Mucosa of descending colon (tissue), 3 donors: Measurements from ENCODE around the gene TMEM151B. TPM values are rescaled to one million over a fixed set of nuclear protein-coding genes. Genes with fewer than 3 reads are reported as not detected.
A peak's percentile ranks its signal among the peaks of the same experiment; 100 is the strongest.

ENCODE experiments used
- ATAC-seq: fragments of 200-7000 bp; cut with Tn5 transposase; one replicate; pipeline ENCODE4 v1.9.1; 2020; ENCODE audit warnings: mild to moderate bottlenecking, moderate library complexity
- DNase-seq, 3 donors: peaks; one replicate each; pipeline ENCODE4 v3.0.0-alpha.2; 2020
- H3K36me3 ChIP-seq: fragments of 200-600 bp; one replicate; pipeline ENCODE4 v1.8.0; 2021; ENCODE audit warnings: low read depth, mild to moderate bottlenecking
- H3K4me1 ChIP-seq: fragments of 200-600 bp; one replicate; pipeline ENCODE4 v1.8.0; 2021; ENCODE audit warnings: low read depth, mild to moderate bottlenecking
- H3K4me3 ChIP-seq: fragments of 200-600 bp; one replicate; pipeline ENCODE4 v1.8.0; 2021; ENCODE audit warnings: mild to moderate bottlenecking
- H3K9me3 ChIP-seq: fragments of 200-600 bp; one replicate; pipeline ENCODE4 v1.8.0; 2021; ENCODE audit warnings: mild to moderate bottlenecking
- intact Hi-C, 2 donors: fragments of 100-400 bp; cut with DNase I in 1 of 2; cut with micrococcal nuclease in 1 of 2; formaldehyde crosslinking; loops; one replicate each; pipeline versions ENCODE4 v1.11.0 to v1.11.1; 2022; cut with DNase I, micrococcal nuclease
- long read RNA-seq, 2 donors: library from polyadenylated mRNA; unstranded; transcript quantifications; one replicate each; pipeline ENCODE4 v2.0.0, GENCODE V29; 2019 to 2021
- total RNA-seq, 3 donors: library from RNA; stranded (reverse); fragmentation: NEBNext Ultra II Directional in 2 of 3; extraction: Animal tissue kit (Norgen Biotek cat#: 25700) in 2 of 3; gene quantifications; one replicate each; pipeline versions ENCODE4 v1.2.1 to v1.2.4, GENCODE V29; 2021 to 2023
- TF ChIP-seq, protein P1 (sequence below): fragments of 200-600 bp; IDR thresholded peaks from one replicate; pipeline ENCODE4 v1.8.0; 2022; ENCODE audit warnings: antibody characterized with exemption, mild to moderate bottlenecking
- donor health status: DM: no; HTN: no; CAD: no; lungs with moderate emphysema.
- donor health status: DM: no; HTN: no; CAD: no.
- donor health status: DM: no; HTN: yes; CAD: no.

Gene TMEM151B
- total RNA-seq: 1 to 10 TPM in 1 of 3 donors, under 1 TPM in 2; 0.17 to 1.4 (median 0.31) TPM
- long read RNA-seq, donor 1, partial matches to known transcripts: 0 of 1 reads
- long read RNA-seq, donor 1, other reads (novel, unspliced or antisense): 1 of 1 reads
- long read RNA-seq, donor 2: 0 reads

DNA sequence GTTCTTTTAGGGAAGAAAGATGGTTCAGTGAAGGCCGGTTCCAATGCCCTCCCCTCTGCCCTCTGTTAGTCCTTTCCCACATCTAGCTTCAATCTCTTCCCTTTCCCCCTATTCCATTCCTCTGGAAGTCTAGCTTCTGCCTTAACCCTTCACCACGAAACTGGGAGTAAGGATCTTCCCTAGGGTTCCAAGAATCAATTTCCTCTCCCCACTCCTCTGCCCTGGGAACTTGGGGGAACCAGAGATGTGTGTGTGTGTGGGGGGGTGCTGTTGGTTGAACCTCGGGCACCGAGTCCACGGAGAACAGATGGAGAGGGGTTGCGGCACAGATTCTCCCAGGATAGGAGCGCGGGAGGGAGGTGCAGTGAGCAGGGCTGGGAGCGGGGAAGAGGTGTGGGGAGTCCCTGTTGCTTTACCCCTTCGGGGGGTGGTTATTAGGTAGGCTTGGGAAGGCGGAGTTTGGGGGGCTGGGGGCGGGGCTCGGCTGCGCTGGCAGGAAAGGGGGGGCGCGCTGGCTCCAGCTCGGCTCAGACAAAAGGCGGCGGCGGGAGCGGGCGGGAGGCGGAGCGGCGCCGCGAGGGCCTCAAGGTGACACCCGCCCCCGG lies at the start of gene TMEM151B:
Gene TMEM151B (plus strand): TSS at position 530 of the 605 bp plus-strand sequence. CDS start 293 bp downstream, outside the sequence.
- Histone ChIP-seq H3K9me3 (no peaks in the 10 kb centered on the region), H3K4me3 (no peak within 1 kb of the TSS), H3K36me3 (no peaks in the 10 kb centered on the region), H3K4me1 (no peaks in the 10 kb centered on the region)
- intact Hi-C loops: loop anchor here (5.0 kb wide), 1 partner anchor 67 kb away; no protein-coding TSS in a partner anchor
- no peak for DNase-seq
- TF ChIP-seq, protein P1, sequence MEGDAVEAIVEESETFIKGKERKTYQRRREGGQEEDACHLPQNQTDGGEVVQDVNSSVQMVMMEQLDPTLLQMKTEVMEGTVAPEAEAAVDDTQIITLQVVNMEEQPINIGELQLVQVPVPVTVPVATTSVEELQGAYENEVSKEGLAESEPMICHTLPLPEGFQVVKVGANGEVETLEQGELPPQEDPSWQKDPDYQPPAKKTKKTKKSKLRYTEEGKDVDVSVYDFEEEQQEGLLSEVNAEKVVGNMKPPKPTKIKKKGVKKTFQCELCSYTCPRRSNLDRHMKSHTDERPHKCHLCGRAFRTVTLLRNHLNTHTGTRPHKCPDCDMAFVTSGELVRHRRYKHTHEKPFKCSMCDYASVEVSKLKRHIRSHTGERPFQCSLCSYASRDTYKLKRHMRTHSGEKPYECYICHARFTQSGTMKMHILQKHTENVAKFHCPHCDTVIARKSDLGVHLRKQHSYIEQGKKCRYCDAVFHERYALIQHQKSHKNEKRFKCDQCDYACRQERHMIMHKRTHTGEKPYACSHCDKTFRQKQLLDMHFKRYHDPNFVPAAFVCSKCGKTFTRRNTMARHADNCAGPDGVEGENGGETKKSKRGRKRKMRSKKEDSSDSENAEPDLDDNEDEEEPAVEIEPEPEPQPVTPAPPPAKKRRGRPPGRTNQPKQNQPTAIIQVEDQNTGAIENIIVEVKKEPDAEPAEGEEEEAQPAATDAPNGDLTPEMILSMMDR: no peak
- no peak for ATAC-seq

DNA sequence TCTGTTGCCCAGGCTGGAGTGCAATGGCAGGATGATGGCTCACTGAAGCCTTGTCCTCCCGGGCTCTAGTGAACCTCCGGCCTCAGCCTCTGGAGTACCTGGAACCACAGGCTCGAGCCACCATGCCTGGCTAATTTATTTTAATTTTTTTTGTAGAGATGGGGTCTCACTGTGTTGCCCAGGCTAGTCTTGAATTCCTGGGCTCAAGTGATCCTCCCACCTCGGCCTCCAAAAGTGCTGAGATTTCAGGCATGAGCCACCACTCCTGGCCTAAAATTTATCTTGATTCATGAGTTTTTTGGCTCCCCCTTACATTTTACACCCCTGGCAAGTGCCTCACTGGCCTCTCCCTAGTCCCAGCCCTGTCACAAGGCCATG lies 49.3 kb upstream of the TMEM151B start:
- intact Hi-C loops: no loop called here
- H3K4me1 ChIP-seq: peaks cover 36% of the 10 kb centered on the region
- no peak overlapping the region for H3K4me3 ChIP-seq
- no peaks in the 10 kb centered on the region for H3K9me3 ChIP-seq
- DNase-seq (no peak), ATAC-seq (no peak)
- TF ChIP-seq, protein P1: no peak
- no peaks in the 10 kb centered on the region for H3K36me3 ChIP-seq

DNA sequence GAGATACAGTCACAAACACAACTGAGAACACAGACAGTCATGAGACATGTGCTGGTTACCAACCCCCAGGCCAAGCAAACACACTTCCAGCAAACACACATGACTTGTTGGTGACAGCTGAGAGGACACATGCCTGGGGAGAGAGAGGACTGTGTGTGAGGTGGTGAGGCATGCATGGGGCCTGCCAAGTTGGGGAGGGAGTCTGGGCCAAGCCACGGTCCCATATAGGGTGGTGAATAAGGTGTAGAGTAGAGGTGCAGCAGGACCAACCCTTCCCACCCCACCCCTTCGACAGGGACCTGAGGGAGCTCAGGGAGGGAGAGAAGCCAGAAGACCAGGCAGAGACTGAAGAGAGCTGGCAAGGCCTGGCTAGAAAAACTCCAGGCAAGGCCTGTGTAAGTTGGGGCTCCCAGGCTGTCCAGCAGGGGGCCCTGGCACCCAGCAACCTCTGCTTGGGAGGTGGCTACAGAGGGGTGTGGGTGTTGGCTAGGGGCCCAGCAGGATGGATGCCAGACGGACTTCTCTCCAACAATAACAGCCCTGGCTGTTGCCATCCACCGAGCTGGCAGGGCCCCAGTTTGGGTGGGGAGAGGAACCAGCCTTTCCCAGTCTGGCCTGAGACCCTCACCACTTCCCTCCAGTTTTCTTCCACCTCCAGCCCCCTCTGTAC lies 48.8 kb upstream of the TMEM151B start:
- DNase-seq: peak; percentile 95 to 97 (median 96)
- TF ChIP-seq, protein P1: peak; percentile 71
- peaks cover 38% of the 10 kb centered on the region for H3K4me1 ChIP-seq
- no peaks in the 10 kb centered on the region for H3K9me3 ChIP-seq
- intact Hi-C loops: no loop called here
- no peaks in the 10 kb centered on the region for H3K36me3 ChIP-seq
- no peak overlapping the region for H3K4me3 ChIP-seq
- ATAC-seq: peak; percentile 81

DNA sequence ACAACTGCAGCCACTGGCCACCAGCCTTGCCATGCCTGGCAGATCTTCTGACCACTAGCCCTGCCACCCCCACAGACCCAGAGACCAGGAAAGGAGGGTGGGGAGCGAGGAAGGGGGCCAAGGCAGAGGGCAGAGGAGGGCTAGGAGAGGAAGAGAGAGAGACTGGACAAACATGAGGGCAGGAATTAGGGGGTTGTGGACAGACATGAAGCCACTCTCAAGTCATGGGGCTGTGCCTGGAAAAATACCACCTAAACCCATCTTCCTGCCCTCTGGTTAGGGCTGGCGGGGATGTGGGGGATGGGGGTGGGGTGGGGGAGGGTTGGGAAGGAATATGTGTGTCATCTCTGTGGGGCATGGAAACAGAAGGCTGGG lies 48.3 kb upstream of the TMEM151B start:
- intact Hi-C loops: no loop called here
- Histone ChIP-seq H3K4me1 (peaks cover 38% of the 10 kb centered on the region), H3K9me3 (no peaks in the 10 kb centered on the region), H3K36me3 (no peaks in the 10 kb centered on the region), H3K4me3 (no peak overlapping the region)
- no peak for DNase-seq
- TF ChIP-seq, protein P1: no peak
- ATAC-seq: no peak

DNA sequence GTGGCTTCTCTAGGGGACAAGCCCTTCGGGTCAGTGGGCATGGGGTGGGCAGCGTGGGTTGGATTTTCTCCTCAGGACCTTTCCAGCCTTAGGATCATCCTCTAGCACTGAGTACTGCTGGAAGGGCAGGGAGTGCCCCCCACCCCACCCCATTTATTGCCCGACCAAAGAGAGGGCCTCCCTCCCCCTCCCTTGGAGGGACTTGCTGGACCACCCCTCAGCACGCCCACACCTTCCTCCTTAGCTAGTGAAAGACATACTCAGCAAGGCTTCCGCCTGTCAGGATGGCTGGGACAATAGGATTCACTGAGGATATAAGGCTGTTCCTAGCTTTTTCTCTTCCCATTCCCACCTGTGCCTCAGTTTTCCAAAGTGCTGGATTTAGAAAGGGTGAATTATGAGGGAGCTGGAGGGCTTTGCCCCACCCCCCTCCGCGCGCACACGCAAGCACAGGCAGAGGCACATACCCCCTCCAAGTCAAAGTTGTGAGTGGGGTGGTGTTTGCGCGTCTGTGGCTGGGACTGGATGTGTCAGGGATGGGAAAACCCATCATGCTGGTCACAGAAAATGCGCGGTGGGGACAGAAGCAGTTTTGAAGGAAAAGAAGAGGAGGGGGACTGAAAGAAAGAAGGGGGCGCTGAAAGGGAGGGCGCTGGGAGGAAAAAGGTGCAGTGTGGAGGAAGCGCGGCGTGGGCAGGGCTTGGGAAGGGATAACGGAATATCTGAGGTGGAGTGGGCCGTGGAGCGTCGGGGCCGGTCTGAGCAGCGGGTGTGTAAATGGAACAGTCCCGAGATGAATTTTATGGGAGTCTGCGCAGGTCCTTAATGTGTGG lies 47.5 kb upstream of the TMEM151B start:
- intact Hi-C loops: no loop called here
- TF ChIP-seq, protein P1: no peak
- Histone ChIP-seq H3K9me3 (no peaks in the 10 kb centered on the region), H3K4me3 (no peak overlapping the region), H3K4me1 (peaks cover 38% of the 10 kb centered on the region), H3K36me3 (no peaks in the 10 kb centered on the region)
- no peak for DNase-seq
- no peak for ATAC-seq
